ENCODE measurements around the gene ZFP92.

DNA sequence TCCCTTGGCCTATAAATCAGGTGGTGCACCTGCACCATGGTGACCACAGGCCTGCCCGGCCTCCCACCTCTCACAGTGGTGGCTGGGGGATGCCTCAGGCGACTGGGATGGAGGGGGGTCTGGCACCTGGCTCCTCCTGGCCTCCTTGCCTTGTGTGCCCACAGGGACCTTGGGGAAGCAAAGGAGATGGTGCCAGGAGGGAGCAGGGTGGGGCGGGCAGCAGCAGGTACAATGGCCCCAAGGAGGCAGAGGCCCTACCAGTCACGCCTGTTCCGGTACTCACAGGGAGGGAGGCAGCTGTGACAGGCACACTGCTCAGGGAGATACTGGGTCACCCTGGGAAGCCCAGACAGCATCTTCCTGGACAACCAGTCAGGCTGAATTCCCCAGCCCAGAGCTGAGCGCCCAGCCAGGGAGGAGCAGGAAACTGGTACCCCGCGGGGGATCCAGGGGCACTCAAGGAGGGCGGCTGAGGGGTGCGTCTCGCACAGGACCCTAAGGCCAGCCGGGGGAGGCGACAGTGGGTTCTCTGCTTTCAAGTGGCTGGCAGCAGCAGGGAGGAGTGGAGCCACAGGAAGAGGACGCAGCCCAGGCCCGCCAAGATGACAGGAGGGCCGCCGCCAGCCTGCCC lies 35.8 kb downstream of the ZFP92 start:
- TF ChIP-seq NRF1 (conservative IDR thresholded peaks at IDR 0.05; ENCODE audit: low read depth, low read length) = no peak
- TF ChIP-seq CHD2 (IDR thresholded peaks at IDR 0.05; ENCODE audit: borderline replicate concordance, low read depth, low read length) = no peak
- TF ChIP-seq, protein P1, sequence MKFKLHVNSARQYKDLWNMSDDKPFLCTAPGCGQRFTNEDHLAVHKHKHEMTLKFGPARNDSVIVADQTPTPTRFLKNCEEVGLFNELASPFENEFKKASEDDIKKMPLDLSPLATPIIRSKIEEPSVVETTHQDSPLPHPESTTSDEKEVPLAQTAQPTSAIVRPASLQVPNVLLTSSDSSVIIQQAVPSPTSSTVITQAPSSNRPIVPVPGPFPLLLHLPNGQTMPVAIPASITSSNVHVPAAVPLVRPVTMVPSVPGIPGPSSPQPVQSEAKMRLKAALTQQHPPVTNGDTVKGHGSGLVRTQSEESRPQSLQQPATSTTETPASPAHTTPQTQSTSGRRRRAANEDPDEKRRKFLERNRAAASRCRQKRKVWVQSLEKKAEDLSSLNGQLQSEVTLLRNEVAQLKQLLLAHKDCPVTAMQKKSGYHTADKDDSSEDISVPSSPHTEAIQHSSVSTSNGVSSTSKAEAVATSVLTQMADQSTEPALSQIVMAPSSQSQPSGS (IDR thresholded peaks at IDR 0.05; ENCODE audit: low read length) = no peak
- TF ChIP-seq JUNB (IDR thresholded peaks at IDR 0.05) = no peak
- no peak for TF ChIP-seq MTA3 (IDR thresholded peaks at IDR 0.05; ENCODE audit: borderline replicate concordance, low read length)
